A673 (cell line): ENCODE data around the gene FRAS1.
"Not testable (repeated sequence)": the region's sequence is repeated elsewhere in the genome, so short reads cannot be mapped to it uniquely, and the experiment has no call there.

Source experiments
- CTCF ChIP-seq: fragments of 300-800, 200-600 bp; sonication (generic); conservative IDR thresholded peaks from 2 replicates; pipeline ENCODE4 v1.5.1; 2017; ENCODE audit warnings: low read depth, mild to moderate bottlenecking, antibody characterized with exemption, low read length, moderate library complexity, mixed read lengths
- EZH2 ChIP-seq: fragments of 200-600 bp; sonication (generic); IDR thresholded peaks from 2 replicates; pipeline ENCODE4 v1.6.1; 2017; ENCODE audit warnings: borderline replicate concordance, low read depth, mild to moderate bottlenecking, mixed read lengths, antibody characterized with exemption, low read length; ENCODE audit not compliant: poor library complexity, severe bottlenecking

- TF ChIP-seq CTCF, EZH2: not testable (repeated sequence)
These were observed 490.8 kb downstream of the FRAS1 start for GRCh38 chr4:78547899-78548298.
